WTC11 (cell line): ENCODE data around the gene USH1G.

ENCODE experiments used
- AFF4 ChIP-seq: sonication (generic); formaldehyde crosslinking; IDR thresholded peaks from 2 replicates; pipeline ENCODE4 v1.8.1; 2023; ENCODE audit warnings: mild to moderate bottlenecking, missing genetic modification reagents, borderline replicate concordance
- CTCF ChIP-seq: fragments of 200-600 bp; IDR thresholded peaks from 2 replicates; pipeline ENCODE4 v1.8.0; 2022; ENCODE audit warnings: antibody characterized with exemption
- E2F1 ChIP-seq: sonication (generic); formaldehyde crosslinking; IDR thresholded peaks from 2 replicates; pipeline ENCODE4 v1.8.0; 2022; ENCODE audit warnings: mild to moderate bottlenecking, missing genetic modification reagents
- E2F4 ChIP-seq: sonication (generic); formaldehyde crosslinking; IDR thresholded peaks from 2 replicates; pipeline ENCODE4 v1.8.1; 2022; ENCODE audit warnings: low read depth, mild to moderate bottlenecking, moderate library complexity, missing genetic modification reagents, borderline replicate concordance
- IRF1 ChIP-seq: sonication (generic); formaldehyde crosslinking; IDR thresholded peaks from 2 replicates; pipeline ENCODE4 v1.8.0; 2023; ENCODE audit warnings: missing genetic modification reagents
- NFYB ChIP-seq: sonication (generic); formaldehyde crosslinking; conservative IDR thresholded peaks from 2 replicates; pipeline ENCODE4 v1.8.0; 2022; ENCODE audit warnings: low read depth, missing genetic modification reagents
- ZBTB43 ChIP-seq: sonication (generic); formaldehyde crosslinking; IDR thresholded peaks from 2 replicates; pipeline ENCODE4 v1.8.1; 2023; ENCODE audit warnings: mild to moderate bottlenecking, missing genetic modification reagents

- TF ChIP-seq CTCF = no peak
- TF ChIP-seq ZBTB43 = no peak
- TF ChIP-seq IRF1 (CRISPR knock-in tag) = no peak
- no peak for TF ChIP-seq NFYB (CRISPR knock-in tag)
- TF ChIP-seq E2F1 (CRISPR knock-in tag) = no peak
- TF ChIP-seq AFF4 (CRISPR knock-in tag) = no peak
- no peak for TF ChIP-seq E2F4 (CRISPR knock-in tag)
Measured at GRCh38 chr17:74919440-74920305, 3.4 kb downstream of the USH1G start.
